SH-SY5Y (cell line): ENCODE results near the gene TBC1D8.

Experiments used
- GATA2 ChIP-seq: IDR thresholded peaks from 2 replicates; pipeline ENCODE4 v1.6.1; 2011; ENCODE audit warnings: mild to moderate bottlenecking, low read depth, low read length
- GATA3 ChIP-seq: IDR thresholded peaks from 2 replicates; pipeline ENCODE4 v1.6.1; 2011; ENCODE audit warnings: low read depth, mild to moderate bottlenecking, low read length, moderate library complexity

The TBC1D8 gene

GRCh38 chr2:100976645-100977391 lies 174.4 kb downstream of the TBC1D8 start:
- TF ChIP-seq GATA3: no peak

DNA sequence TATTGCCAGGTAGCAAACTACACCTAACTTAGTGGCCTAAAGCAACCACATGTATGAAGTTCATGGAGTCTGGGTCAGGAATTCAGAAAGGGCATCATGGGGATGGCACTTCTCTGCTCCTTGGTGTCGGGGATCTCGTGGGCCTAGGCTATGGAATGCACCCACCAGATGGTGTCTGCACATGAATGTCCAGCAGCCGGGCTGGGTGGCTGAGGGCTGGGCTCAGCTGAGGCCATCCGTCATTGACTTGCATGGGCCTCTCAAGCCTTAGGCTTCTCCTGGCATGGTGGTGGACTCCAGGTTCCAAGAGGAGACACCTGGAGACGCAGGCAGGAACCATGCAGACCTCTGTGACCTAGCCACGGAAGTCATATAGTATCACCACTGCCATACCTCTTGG lies 175.1 kb downstream of the TBC1D8 start:
- TF ChIP-seq GATA2 (no peak), GATA3 (no peak)

- TF ChIP-seq GATA3 (no peak), GATA2 (no peak)
Measured at GRCh38 chr2:100975521-100975785, 175.7 kb downstream of the TBC1D8 start.

GRCh38 chr2:100974712-100975520 lies 176.3 kb downstream of the TBC1D8 start:
- no peak for TF ChIP-seq GATA3
- no peak for TF ChIP-seq GATA2

DNA sequence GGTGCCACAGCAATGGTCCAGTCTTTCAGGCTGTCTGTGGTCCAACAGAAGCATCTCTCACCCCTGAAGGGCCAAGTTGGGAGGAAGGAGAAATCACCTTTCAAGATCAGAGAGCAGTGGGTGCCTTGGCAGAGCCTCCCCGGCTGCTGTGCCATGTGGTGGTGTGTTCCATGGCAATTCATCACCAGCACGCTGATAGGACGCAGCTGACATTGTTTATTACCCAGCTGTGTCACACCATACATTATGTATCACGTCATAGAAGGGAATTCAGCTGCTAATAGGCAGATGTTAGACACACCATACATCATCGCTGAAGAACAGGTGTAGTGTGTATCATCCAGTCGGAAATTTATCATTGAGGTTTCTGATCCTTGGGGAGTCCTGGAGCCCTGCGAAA lies 178.7 kb downstream of the TBC1D8 start:
- TF ChIP-seq GATA3: no peak
- TF ChIP-seq GATA2: no peak

DNA sequence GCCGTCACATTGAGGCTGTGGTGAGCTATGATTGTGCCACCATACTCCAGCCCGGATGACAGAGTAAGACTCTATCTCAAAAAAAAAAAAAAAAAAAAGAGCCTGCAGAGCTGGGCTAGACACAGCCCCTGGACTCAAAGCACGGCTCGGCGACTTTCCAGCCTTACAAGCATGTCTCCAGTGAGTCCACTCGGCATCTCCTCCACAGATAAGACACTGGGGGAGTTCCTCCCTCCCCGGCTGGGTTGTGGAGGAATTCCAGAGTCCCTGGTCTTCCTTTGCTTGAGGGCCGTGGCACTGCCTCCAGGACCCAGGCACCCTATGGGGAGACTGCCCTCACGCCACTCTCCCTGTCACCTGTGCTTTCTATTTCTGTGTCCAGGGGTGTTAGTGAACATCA lies 180.0 kb downstream of the TBC1D8 start:
- no peak for TF ChIP-seq GATA2
- TF ChIP-seq GATA3: no peak

DNA sequence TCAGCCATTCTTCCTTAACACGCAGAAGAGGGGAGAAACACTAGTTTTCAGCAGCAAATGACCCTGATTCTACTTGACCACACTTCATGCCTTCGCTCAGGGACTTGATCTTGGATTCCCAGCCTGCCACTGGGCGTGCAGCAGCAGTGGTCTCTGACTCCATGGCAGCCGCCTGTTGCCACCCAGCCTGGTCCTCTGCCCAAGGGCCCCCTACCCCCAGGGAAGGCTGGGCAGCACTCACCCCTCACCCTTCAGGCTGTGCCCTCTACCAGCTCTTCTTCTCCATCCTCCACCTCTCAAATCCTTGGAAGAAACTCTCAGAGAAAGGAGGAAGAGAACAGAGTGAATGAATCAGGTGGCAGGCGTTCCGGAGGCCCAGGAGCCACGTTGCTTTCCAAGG lies 181.2 kb downstream of the TBC1D8 start:
- TF ChIP-seq GATA2 (no peak), GATA3 (no peak)

GRCh38 chr2:100968146-100969145 lies 182.7 kb downstream of the TBC1D8 start:
- TF ChIP-seq GATA2: no peak
- no peak for TF ChIP-seq GATA3

DNA sequence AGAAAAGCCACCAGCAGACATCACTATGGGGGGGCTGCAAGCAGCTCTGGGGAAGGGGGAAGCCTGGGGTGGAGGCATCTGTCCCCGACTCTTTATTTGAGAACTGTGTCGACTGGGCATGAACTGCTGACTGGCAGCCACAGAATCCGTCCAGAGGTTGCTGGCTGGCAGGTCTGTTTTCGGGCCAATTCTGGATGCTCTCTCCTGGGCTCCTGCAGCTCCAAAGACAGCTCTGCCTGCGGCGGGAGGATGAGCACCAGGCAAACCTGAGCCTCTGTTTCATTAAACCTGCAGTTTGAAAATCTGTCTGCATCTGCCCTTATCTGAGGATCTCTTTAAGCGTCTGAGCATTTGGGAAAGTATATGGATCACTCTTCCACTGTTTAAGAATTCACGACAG lies 183.5 kb downstream of the TBC1D8 start:
- TF ChIP-seq GATA3 (no peak), GATA2 (no peak)

GRCh38 chr2:100965596-100965995 lies 185.6 kb downstream of the TBC1D8 start:
- no peak for TF ChIP-seq GATA2
- TF ChIP-seq GATA3: no peak

- TF ChIP-seq GATA3 (no peak), GATA2 (no peak)
Measured at GRCh38 chr2:100964681-100965169, 186.5 kb downstream of the TBC1D8 start.

DNA sequence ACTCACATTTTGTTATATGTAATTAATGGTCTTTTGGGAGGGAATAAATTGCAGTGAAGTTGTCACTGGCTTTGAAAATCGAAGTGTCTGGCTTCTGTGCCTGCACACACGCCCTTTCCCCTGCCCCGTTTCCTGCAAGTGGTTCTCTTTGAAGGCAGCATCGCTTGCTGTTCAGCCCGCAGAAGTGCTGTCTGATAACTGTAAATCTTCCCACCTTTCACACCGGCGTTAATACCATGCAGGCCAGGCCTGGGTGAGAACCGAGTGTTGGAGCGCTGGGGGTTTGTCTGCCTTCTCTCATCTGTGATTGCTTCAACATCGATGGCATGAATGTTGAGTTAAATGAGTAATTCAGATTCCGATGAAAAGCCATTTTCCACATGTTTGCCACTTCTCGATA lies 187.0 kb downstream of the TBC1D8 start:
- no peak for TF ChIP-seq GATA2
- no peak for TF ChIP-seq GATA3

DNA sequence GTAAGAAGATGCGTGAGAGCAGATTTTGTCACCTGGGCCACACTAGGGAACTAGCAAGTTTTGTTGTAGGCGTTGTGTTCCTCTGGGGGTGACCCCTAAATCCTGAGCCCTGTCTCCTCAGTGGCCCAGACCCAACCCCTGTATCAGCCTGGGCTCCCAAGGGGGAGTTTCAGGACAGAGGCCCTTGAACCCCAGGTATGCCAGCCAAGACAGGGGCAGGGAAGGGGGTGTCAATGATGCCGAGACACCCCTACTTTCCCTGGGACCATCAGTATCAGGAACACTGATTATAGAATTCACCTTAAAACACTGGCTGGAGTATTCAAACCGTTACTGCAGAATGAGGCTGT lies 188.2 kb downstream of the TBC1D8 start:
- TF ChIP-seq GATA3 (no peak), GATA2 (no peak)

DNA sequence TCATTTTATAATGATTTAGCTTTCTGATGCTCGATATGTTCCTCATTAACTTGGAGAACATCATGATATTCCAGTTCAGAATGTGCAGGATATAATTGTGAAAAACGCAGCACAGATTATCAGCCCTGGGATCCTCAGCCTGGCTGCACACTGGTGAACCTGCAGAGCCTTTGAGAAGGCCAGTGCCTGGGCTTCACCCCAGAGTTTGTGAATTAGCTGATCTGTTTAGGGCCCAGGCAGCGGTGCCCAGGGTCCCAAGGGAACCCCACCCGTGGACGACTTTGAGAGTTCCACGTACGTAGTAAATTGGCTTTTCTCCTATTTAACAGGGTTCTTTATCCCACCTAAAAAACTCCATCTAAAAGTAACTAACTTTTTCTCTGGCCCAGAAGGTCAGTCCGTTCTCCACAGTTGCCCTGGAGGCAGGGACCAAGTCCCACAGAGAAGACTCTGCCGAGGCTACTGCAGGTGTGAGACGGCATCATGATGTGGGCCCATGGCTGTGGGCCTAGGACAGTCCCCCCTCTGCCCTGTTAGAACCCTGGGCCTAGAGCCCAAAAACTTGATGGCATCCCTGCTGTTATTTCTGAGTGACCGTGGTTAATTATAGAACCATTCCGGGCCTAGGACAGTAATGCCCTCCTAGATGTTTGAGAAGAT lies 188.7 kb downstream of the TBC1D8 start:
- TF ChIP-seq GATA2 (no peak), GATA3 (no peak)
